Spleen (tissue), 11 donors: Measurements from ENCODE around the gene HDAC4. TPM values are rescaled to one million over a fixed set of nuclear protein-coding genes. Genes with fewer than 3 reads are reported as not detected.

Experiments used
- DNase-seq: peaks from one replicate; pipeline ENCODE4 v3.0.0-alpha.2; 2020
- H3K27ac ChIP-seq, 8 donors: fragments of 200-600 bp; sonication (generic) in 7 of 8; 1 replicate in 4 of 8; 2 replicates in 4 of 8; pipeline versions ENCODE4 v1.5.0 to v1.8.0; 2016 to 2021; ENCODE audit warnings: inconsistent platforms in 4 of 8, mild to moderate bottlenecking in 4 of 8, moderate library complexity in 1 of 8
- H3K27me3 ChIP-seq, 7 donors: fragments of 200-600 bp; sonication (generic) in 6 of 7; replicated peaks in 1 of 7; 1 replicate in 4 of 7; 2 replicates in 3 of 7; pipeline versions ENCODE4 v1.5.0 to v1.8.0; 2016 to 2021; ENCODE audit warnings: inconsistent platforms in 3 of 7, mild to moderate bottlenecking in 1 of 7
- H3K36me3 ChIP-seq, 6 donors: fragments of 200-600 bp; sonication (generic) in 5 of 6; 1 replicate in 4 of 6; 2 replicates in 2 of 6; pipeline versions ENCODE4 v1.5.0 to v1.8.0; 2016 to 2021; ENCODE audit warnings: inconsistent platforms in 2 of 6
- H3K4me1 ChIP-seq, 6 donors: fragments of 200-600 bp; sonication (generic) in 5 of 6; 1 replicate in 3 of 6; 2 replicates in 3 of 6; pipeline versions ENCODE4 v1.5.0 to v1.8.0; 2016 to 2021; ENCODE audit warnings: inconsistent platforms in 3 of 6
- H3K4me3 ChIP-seq, 8 donors: fragments of 200-600 bp; sonication (generic) in 7 of 8; 1 replicate in 4 of 8; 2 replicates in 4 of 8; pipeline versions ENCODE4 v1.5.0 to v1.8.0; 2016 to 2021; ENCODE audit warnings: inconsistent platforms in 4 of 8, mild to moderate bottlenecking in 4 of 8, moderate library complexity in 2 of 8
- H3K9me3 ChIP-seq, 8 donors: fragments of 200-600 bp; sonication (generic) in 7 of 8; 1 replicate in 4 of 8; 2 replicates in 4 of 8; pipeline versions ENCODE4 v1.5.0 to v1.8.0; 2016 to 2021; ENCODE audit warnings: inconsistent platforms in 4 of 8
- POLR2A ChIP-seq, 3 donors: fragments of 450-650 bp; IDR thresholded peaks; one replicate each; pipeline ENCODE4 v1.5.1; 2017; ENCODE audit warnings: antibody characterized with exemption in 3 of 3, mild to moderate bottlenecking in 1 of 3
- POLR2AphosphoS5 ChIP-seq, 3 donors: sonication (generic); formaldehyde crosslinking; IDR thresholded peaks; one replicate each; pipeline ENCODE4 v1.5.1; 2017; ENCODE audit warnings: antibody characterized with exemption in 3 of 3
- WGBS, 5 donors: extraction: QIAGEN DNeasy Blood & Tissue Kit in 3 of 5; methylation state at CpG; one replicate each; pipeline versions ENCODE4 v1.1.5 to v1.1.7; 2013 to 2018; 5-methylcytosine and 5-hydroxymethylcytosine counted together
- intact Hi-C: fragments of 100-400 bp; cut with DNase I; formaldehyde crosslinking; loops from one replicate; pipeline ENCODE4 v1.15.0; 2023; ENCODE audit warnings: low total_unique reads
- polyA plus RNA-seq, 3 donors: library from polyadenylated mRNA; stranded (reverse); fragments of 200-250 nt; gene quantifications; one replicate each; pipeline ENCODE4 v1.2.1, GENCODE V29; 2013
- total RNA-seq, 7 donors: library from RNA; depleted of rRNA in 3 of 7; stranded (reverse); fragments of >200 nt in 3 of 7; fragmentation: NEBNext Ultra II Directional in 4 of 7; extraction: Animal tissue kit (Norgen Biotek cat#: 25700) in 4 of 7; gene quantifications; one replicate each; pipeline versions ENCODE4 v1.1.0 to v1.2.1, GENCODE V29; 2016 to 2021
- TF ChIP-seq, protein P1 (sequence below), 11 experiments: fragments of 200-600 bp in 7 of 11; fragments of 450-650 bp in 4 of 11; sonication (generic) in 4 of 11; IDR thresholded peaks in 8 of 11; conservative IDR thresholded peaks in 3 of 11; 1 replicate in 7 of 11; 2 replicates in 4 of 11; pipeline versions ENCODE4 v1.4.0 to v1.8.0; 2016 to 2021; ENCODE audit warnings: antibody characterized with exemption in 11 of 11, inconsistent platforms in 4 of 11, mild to moderate bottlenecking in 1 of 11
- donor health status: healthy with polysubstance abuse.
- donor health status: DM: no; HTN: no; CAD: no; lungs with moderate emphysema.
- donor health status: DM: no; HTN: no; CAD: no.
- donor health status: Bipolar disorder and iron deficiency.
- donor health status: healthy.
- donor health status: DM: no; HTN: no; CAD: no.
- donor health status: DM: yes; HTN: yes; CAD: no.

The HDAC4 gene
- total and polyA plus RNA-seq, 10 donors = 3.2 to 122 (median 69.5) TPM

GRCh38 chr2:239305771-239306170 lies 95.0 kb downstream of the HDAC4 start:
- Histone ChIP-seq H3K9me3 (no peaks in the 10 kb centered on the region), H3K36me3 (peaks cover 0 to 8% (median 0%) of the 10 kb centered on the region in 6 donors), H3K27ac (no peak overlapping the region), H3K27me3 (no peaks in the 10 kb centered on the region), H3K4me3 (no peak overlapping the region), H3K4me1 (peaks cover 14 to 99% (median 66%) of the 10 kb centered on the region in 6 donors)
- intact Hi-C loops = no loop called here
- WGBS, 5 donors = 74 to 94% (median 87%) methylated on average over 12 of the region's 12 CpGs
- DNase-seq = peak; percentile 47
- TF ChIP-seq, protein P1, sequence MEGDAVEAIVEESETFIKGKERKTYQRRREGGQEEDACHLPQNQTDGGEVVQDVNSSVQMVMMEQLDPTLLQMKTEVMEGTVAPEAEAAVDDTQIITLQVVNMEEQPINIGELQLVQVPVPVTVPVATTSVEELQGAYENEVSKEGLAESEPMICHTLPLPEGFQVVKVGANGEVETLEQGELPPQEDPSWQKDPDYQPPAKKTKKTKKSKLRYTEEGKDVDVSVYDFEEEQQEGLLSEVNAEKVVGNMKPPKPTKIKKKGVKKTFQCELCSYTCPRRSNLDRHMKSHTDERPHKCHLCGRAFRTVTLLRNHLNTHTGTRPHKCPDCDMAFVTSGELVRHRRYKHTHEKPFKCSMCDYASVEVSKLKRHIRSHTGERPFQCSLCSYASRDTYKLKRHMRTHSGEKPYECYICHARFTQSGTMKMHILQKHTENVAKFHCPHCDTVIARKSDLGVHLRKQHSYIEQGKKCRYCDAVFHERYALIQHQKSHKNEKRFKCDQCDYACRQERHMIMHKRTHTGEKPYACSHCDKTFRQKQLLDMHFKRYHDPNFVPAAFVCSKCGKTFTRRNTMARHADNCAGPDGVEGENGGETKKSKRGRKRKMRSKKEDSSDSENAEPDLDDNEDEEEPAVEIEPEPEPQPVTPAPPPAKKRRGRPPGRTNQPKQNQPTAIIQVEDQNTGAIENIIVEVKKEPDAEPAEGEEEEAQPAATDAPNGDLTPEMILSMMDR (IDR thresholded peaks at IDR 0.05 in 8 of 11, conservative IDR thresholded peaks at IDR 0.05 in 3 of 11) = no peak
- TF ChIP-seq POLR2AphosphoS5 (IDR thresholded peaks at IDR 0.05) (no peak), POLR2A (IDR thresholded peaks at IDR 0.05) (no peak)

- H3K4me1 ChIP-seq = peaks cover 14 to 99% (median 66%) of the 10 kb centered on the region in 6 donors
Measured at GRCh38 chr2:239305222-239305575, 95.6 kb downstream of the HDAC4 start.

GRCh38 chr2:239304533-239305221 lies 96.1 kb downstream of the HDAC4 start:
- TF ChIP-seq, protein P1 (IDR thresholded peaks at IDR 0.05 in 8 of 11, conservative IDR thresholded peaks at IDR 0.05 in 3 of 11) = no peak
- TF ChIP-seq POLR2A (IDR thresholded peaks at IDR 0.05) (no peak), POLR2AphosphoS5 (IDR thresholded peaks at IDR 0.05) (no peak)
- H3K27ac ChIP-seq = peak overlapping the region in 1 of 8 donors; percentile 47
- peak; percentile 66 for DNase-seq
- intact Hi-C loops = no loop called here
- H3K9me3 ChIP-seq = no peaks in the 10 kb centered on the region
- peaks cover 0 to 8% (median 0%) of the 10 kb centered on the region in 6 donors for H3K36me3 ChIP-seq
- peaks cover 14 to 95% (median 62%) of the 10 kb centered on the region in 6 donors for H3K4me1 ChIP-seq
- 84 to 88% (median 87%) methylated on average over 16 of the region's 16 CpGs for WGBS, 5 donors
- no peaks in the 10 kb centered on the region for H3K27me3 ChIP-seq
- no peak overlapping the region for H3K4me3 ChIP-seq

More at GRCh38 chr2:239305222-239305575, 95.6 kb downstream of the HDAC4 start:
- WGBS, 5 donors = 90 to 96% (median 95%) methylated on average over 9 to 11 of the region's 11 CpGs
- Histone ChIP-seq H3K36me3 (peaks cover 0 to 8% (median 0%) of the 10 kb centered on the region in 6 donors), H3K27ac (no peak overlapping the region), H3K27me3 (no peaks in the 10 kb centered on the region), H3K9me3 (no peaks in the 10 kb centered on the region), H3K4me3 (no peak overlapping the region)
- TF ChIP-seq, protein P1 (IDR thresholded peaks at IDR 0.05 in 8 of 11, conservative IDR thresholded peaks at IDR 0.05 in 3 of 11) = no peak
- TF ChIP-seq POLR2A (IDR thresholded peaks at IDR 0.05) = no peak
- TF ChIP-seq POLR2AphosphoS5 (IDR thresholded peaks at IDR 0.05) = no peak
- DNase-seq = peak; percentile 58
- intact Hi-C loops = no loop called here

GRCh38 chr2:239303711-239304532 lies 96.9 kb downstream of the HDAC4 start:
- H3K4me1 ChIP-seq = peaks cover 14 to 96% (median 61%) of the 10 kb centered on the region in 6 donors
- no peaks in the 10 kb centered on the region for H3K9me3 ChIP-seq
- H3K27me3 ChIP-seq = no peaks in the 10 kb centered on the region
- no peak for TF ChIP-seq POLR2AphosphoS5 (IDR thresholded peaks at IDR 0.05)
- no peak for TF ChIP-seq POLR2A (IDR thresholded peaks at IDR 0.05)
- TF ChIP-seq, protein P1 (IDR thresholded peaks at IDR 0.05 in 8 of 11, conservative IDR thresholded peaks at IDR 0.05 in 3 of 11) = no peak
- H3K4me3 ChIP-seq = no peak overlapping the region
- WGBS, 5 donors = 80 to 83% (median 83%) methylated on average over 21 of the region's 21 CpGs
- peak; percentile 72 for DNase-seq
- peak overlapping the region in 1 of 8 donors; percentile 47 for H3K27ac ChIP-seq
- peaks cover 0 to 8% (median 0%) of the 10 kb centered on the region in 6 donors for H3K36me3 ChIP-seq
- intact Hi-C loops = no loop called here
